HCT116 (cell line): ENCODE measurements around the gene SLC3A2.

Experiments
- CEBPB ChIP-seq: IDR thresholded peaks from 2 replicates; pipeline ENCODE4 v1.6.1; 2012; ENCODE audit warnings: low read depth
- CTCF ChIP-seq, 3 experiments: fragments of 200-600 bp in 1 of 3; sonication (generic) in 1 of 3; IDR thresholded peaks in 2 of 3; conservative IDR thresholded peaks in 1 of 3; 2 replicates each; pipeline ENCODE4 v1.5.1; 2012 to 2017; ENCODE audit warnings: low read depth in 2 of 3, low read length in 2 of 3, antibody characterized with exemption in 1 of 3, borderline replicate concordance in 1 of 3, control low read depth in 1 of 3, mild to moderate bottlenecking in 1 of 3, mixed read lengths in 1 of 3, mixed run types in 1 of 3, moderate library complexity in 1 of 3; ENCODE audit not compliant: insufficient read depth in 1 of 3
- EZH2 ChIP-seq: fragments of 200-600 bp; sonication (generic); IDR thresholded peaks from 2 replicates; pipeline ENCODE4 v1.6.1; 2017; ENCODE audit warnings: antibody characterized with exemption, mixed run types
- EZH2phosphoT487 ChIP-seq: fragments of 200-600 bp; IDR thresholded peaks from 2 replicates; pipeline ENCODE4 v1.6.1; 2018; ENCODE audit warnings: antibody characterized with exemption, borderline replicate concordance
- POLR2A ChIP-seq: IDR thresholded peaks from 2 replicates; pipeline ENCODE4 v1.7.0; 2011; ENCODE audit warnings: borderline replicate concordance; ENCODE audit not compliant: insufficient read depth, insufficient read length; ENCODE audit errors: extremely low read depth
- POLR2AphosphoS5 ChIP-seq: IDR thresholded peaks from 2 replicates; pipeline ENCODE4 v1.6.1; 2011; ENCODE audit warnings: mild to moderate bottlenecking, low read depth, low read length, moderate library complexity
- RAD21 ChIP-seq: IDR thresholded peaks from 2 replicates; pipeline ENCODE4 v1.6.1; 2012; ENCODE audit warnings: low read depth, mild to moderate bottlenecking
- SIN3A ChIP-seq: IDR thresholded peaks from 2 replicates; pipeline ENCODE4 v1.6.1; 2012; ENCODE audit warnings: low read depth
- TCF7L2 ChIP-seq: IDR thresholded peaks from 2 replicates; pipeline ENCODE4 v1.7.0; 2011; ENCODE audit warnings: borderline replicate concordance, inconsistent platforms; ENCODE audit not compliant: insufficient read depth, insufficient read length; ENCODE audit errors: extremely low read depth
- ZNF274 ChIP-seq: fragments of 200-500 bp; sonication (Bioruptor generic); IDR thresholded peaks from 2 replicates; pipeline ENCODE4 v1.6.1; 2014; ENCODE audit warnings: mild to moderate bottlenecking, low read depth, low read length, inconsistent platforms

GRCh38 chr11:62925308-62925707, 44.6 kb downstream of the SLC3A2 start:
- TF ChIP-seq SIN3A (no peak), CTCF (IDR thresholded peaks at IDR 0.05 in 2 of 3, conservative IDR thresholded peaks at IDR 0.05 in 1 of 3; ENCODE audit: borderline replicate concordance in 1 of 3, insufficient read depth in 1 of 3, low read depth in 2 of 3, low read length in 2 of 3) (no peak), TCF7L2 (no peak), EZH2 (no peak), EZH2phosphoT487 (no peak), ZNF274 (no peak), CEBPB (no peak), POLR2A (no peak), RAD21 (no peak), POLR2AphosphoS5 (no peak)
